Measurements from ENCODE around the gene TLE7. TPM values are rescaled to one million over a fixed set of nuclear protein-coding genes. Genes with fewer than 3 reads are reported as not detected.

The TLE7 gene
- polyA plus RNA-seq, 1 of the 3 experiments (the other 2 are of a cell fraction): not detected

GRCh38 chr16:71461686-71462648, 20.1 kb upstream of the TLE7 start, which contains the start of gene ZNF23 (continued):
- TF ChIP-seq FOXJ3 (CRISPR knock-in tag; IDR thresholded peaks at IDR 0.05): no peak
- no peak for TF ChIP-seq MEF2A (IDR thresholded peaks at IDR 0.05; ENCODE audit: borderline replicate concordance, low read depth)
- no peak for TF ChIP-seq RAD21 (IDR thresholded peaks at IDR 0.05; ENCODE audit: low read length)
- no peak for TF ChIP-seq RCOR1 (IDR thresholded peaks at IDR 0.05; ENCODE audit: low read length)
- TF ChIP-seq ZBTB33 (IDR thresholded peaks at IDR 0.05; ENCODE audit: borderline replicate concordance, low read depth): no peak
- 0 out of 2 replicates have a peak, but pooled peaks have one; percentile 38 for TF ChIP-seq YY1 (IDR thresholded peaks at IDR 0.05; ENCODE audit: low read depth)
- TF ChIP-seq USF2 (IDR thresholded peaks at IDR 0.05; ENCODE audit: borderline replicate concordance, low read depth, low read length): no peak
- no peak; a peak in 1 of 4 replicates for TF ChIP-seq EP300 (IDR thresholded peaks at IDR 0.05; ENCODE audit: borderline replicate concordance in 1 of 2, low read depth in 1 of 2, low read length in 1 of 2)
- no peak for TF ChIP-seq EZH2phosphoT487 (IDR thresholded peaks at IDR 0.05; ENCODE audit: borderline replicate concordance, low read depth)
- peak; percentile 36; the same call in 1 of the 2 replicates for TF ChIP-seq PBX3 (IDR thresholded peaks at IDR 0.05)
- TF ChIP-seq RFX5 (IDR thresholded peaks at IDR 0.05; ENCODE audit: low read length): no peak
- TF ChIP-seq TEAD4 (IDR thresholded peaks at IDR 0.05; ENCODE audit: borderline replicate concordance, insufficient read depth): no peak

- Histone ChIP-seq H3K9me3 (no peaks in the 10 kb centered on the region), H4K20me1 (ENCODE audit: insufficient read depth) (no peaks in the 10 kb centered on the region), H2AFZ (ENCODE audit: low read depth) (no peak overlapping the region), H3K79me2 (ENCODE audit: insufficient read depth) (peaks cover 43% of the 10 kb centered on the region), H3F3A (replicated peaks; ENCODE audit: insufficient read depth) (peaks cover 3% of the 10 kb centered on the region), H3K4me3 (ENCODE audit: low read depth in 2 of 2, low read length in 1 of 2) (peak overlapping the region; percentile 96 to 98), H3K27me3 (ENCODE audit: insufficient read depth) (no peaks in the 10 kb centered on the region), H3K27ac (ENCODE audit: low read depth in 2 of 2, low read length in 1 of 2) (no peak overlapping the region), H3K9me2 (no peaks in the 10 kb centered on the region), H3K4me1 (ENCODE audit: control insufficient read depth in 1 of 2, insufficient read depth in 2 of 2, low read depth in 1 of 2, low read length in 1 of 2) (peaks cover 3 to 11% of the 10 kb centered on the region in 2 experiments; a peak in 3 of 4 replicates), H3K4me2 (peak overlapping the region; percentile 92; the same call in 1 of the 2 replicates), H3K9ac (no peak overlapping the region), H3K36me3 (replicated peaks in 1 of 2; ENCODE audit: control insufficient read depth in 1 of 2, insufficient read depth in 2 of 2, low read length in 1 of 2) (peaks cover 3 to 8% of the 10 kb centered on the region in 2 experiments)
- 96% methylated on average over 1 of the region's 1 CpG for WGBS (ENCODE audit: low lambda C conversion rate)
- CTCF ChIA-PET: interaction anchor here (2.3 kb wide), 1 partner anchor 48 kb away, joined by 10 read pairs; no protein-coding TSS in a partner anchor
- DNase-seq: no peak
- POLR2A ChIA-PET: no interaction called here
- no peak for TF ChIP-seq REST (IDR thresholded peaks at IDR 0.05; ENCODE audit: low read depth, low read length)
- TF ChIP-seq MXI1 (IDR thresholded peaks at IDR 0.05; ENCODE audit: low read depth, low read length): no peak
These were observed 19.1 kb upstream of the TLE7 start for GRCh38 chr16:71460941-71461340.

All from SK-N-SH (cell line).